ENCODE measurements around the gene QPRT.
A peak's percentile ranks its signal among the peaks of the same experiment; 100 is the strongest.
"Not testable (repeated sequence)": the region's sequence is repeated elsewhere in the genome, so short reads cannot be mapped to it uniquely, and the experiment has no call there.

Gene QPRT

DNA sequence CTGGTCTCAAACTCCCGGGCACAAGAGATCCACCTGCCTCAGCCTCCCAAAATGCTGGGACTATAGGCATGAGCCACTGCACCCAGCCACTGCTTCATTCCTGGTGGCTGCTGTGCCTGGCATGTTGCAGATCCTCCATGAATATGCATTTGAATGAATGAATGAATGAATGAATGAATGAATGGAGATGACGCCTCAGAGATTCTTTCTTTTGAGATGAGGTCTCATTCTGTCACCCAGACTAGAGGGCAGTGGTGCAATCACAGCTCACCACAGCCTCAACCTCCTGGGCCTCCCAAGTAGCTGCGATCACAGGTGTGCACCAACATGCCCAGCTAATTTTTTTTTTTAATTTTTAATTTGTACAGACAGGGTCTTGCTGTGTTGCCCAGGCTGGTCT lies 10.7 kb upstream of the QPRT start:
- TF ChIP-seq ZNF274 (IDR thresholded peaks at IDR 0.05; ENCODE audit: low read depth, low read length), result no peak
- no peak overlapping the region for H3K4me3 ChIP-seq (ENCODE audit: low read length)

DNA sequence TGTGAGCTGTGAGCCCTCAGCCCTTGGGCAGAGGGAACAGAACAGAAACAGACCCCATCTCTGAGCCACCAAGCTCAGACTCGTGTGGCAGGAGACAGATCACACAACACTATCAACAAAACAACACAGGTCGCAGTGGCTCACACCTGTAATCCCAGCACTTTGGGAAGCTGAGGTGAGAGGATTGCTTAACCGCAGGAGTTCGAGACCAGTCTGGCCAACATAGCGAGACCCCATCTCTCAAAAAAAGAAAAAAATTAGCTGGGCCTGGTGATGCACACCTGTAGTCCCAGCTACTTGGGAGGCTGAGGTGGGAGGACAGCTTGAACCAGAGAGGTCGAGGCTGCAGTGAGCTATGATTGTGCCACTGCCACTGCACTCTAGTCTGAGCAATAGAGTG lies 5.5 kb upstream of the QPRT start:
- H3K4me3 ChIP-seq (ENCODE audit: low read length), result no peak overlapping the region
- TF ChIP-seq ZNF274 (IDR thresholded peaks at IDR 0.05; ENCODE audit: low read depth, low read length), result no peak

DNA sequence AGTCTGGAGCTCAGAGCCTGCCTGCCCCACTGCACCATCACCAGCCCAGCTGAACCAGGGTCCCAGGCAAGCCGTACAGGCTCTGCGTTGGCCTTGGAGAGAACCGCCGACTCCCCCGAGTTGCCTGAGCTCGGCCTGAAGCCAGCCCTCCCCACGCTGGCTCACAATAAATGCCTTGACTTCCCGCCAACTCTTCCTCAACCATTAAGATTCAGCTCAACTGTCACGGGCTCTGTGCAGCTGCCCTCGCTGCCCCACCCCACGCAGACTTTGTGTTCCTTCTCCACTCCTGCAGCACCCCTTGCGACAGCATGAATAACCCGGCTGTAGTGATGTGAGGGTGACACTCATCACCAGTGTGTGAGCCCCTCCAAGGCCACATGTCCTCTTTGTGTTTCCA lies 4.8 kb upstream of the QPRT start:
- no peak for TF ChIP-seq ZNF274 (IDR thresholded peaks at IDR 0.05; ENCODE audit: low read depth, low read length)
- no peak overlapping the region for H3K4me3 ChIP-seq (ENCODE audit: low read length)

DNA sequence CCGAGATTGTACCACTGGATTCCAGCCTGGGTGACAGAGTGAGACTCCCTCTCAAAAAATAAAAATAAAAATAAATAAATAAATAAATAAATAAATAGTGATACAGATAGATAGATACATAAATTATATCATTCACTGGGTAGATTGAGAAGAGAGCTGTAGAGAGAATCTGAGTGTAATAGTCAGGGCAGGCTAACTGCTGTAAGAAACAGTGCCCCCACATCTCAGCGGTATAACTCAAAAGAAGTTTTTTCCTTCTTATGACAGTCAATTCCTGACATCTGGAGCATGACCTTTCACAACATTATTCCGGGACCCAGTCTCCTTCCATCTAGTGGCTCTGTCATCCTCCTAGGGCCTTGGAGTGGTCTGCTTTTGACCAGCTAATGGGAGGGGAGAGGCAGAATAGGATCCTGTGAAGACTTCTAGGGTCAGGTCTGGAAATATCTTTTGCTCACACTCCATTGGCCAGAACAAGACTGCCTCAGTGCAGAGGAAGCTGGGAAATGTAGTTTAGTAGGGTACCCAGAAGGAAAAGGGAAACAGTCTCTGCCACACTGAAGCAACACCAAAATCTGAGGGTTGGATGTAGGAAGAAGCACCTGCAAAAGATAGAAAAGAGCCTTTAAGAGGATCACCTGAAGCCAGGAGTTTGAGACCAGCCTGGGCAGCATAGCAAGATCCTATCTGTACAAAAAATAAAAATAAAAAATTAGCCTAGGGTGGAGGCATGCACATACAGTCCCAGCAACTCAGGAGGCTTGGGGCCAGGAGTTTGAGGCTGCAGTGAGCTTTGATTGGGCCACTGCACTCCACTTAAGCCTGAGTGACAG lies 3.0 kb upstream of the QPRT start:
- no peak overlapping the region for H3K4me3 ChIP-seq (ENCODE audit: low read length)
- no peak for TF ChIP-seq ZNF274 (IDR thresholded peaks at IDR 0.05; ENCODE audit: low read depth, low read length)

DNA sequence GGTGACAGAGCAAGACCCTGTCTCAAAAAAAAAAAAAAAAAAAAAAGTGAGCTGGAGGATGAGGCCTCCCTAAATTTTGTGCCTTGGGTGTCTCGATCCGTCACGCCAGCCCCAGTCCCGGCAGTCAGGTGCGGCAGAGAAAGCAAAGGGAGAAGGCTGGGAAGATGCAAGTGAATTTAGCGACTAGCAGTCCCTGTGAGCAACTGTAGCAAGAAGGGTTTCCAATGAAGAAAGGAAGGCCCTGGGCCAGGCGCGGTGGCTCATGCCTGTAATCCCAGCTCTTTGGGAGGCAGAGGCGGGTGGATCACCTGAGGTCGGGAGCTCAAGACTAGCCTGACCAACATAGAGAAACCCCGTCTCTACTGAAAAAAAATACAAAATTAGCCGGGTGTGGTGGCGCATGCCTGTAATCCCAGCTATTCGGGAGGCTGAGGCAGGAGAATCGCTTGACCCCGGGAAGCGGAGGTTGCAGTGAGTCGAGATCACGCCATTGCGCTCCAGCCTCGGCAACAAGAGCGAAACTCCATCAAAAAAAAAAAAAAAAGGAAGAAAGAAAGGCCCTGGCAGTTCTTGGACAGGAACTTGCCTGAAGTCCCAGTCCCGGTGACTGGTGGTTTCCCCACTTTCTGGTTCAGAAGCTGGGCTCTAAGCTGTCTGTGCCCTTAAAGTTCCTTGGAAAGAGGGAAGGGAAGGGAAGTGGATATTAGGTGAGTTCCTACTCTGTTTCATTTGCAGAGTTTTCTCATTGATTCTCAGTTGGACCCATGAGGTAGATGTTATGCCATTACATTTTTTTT lies 1.8 kb upstream of the QPRT start:
- TF ChIP-seq ZNF274 (IDR thresholded peaks at IDR 0.05; ENCODE audit: low read depth, low read length), result no peak

DNA sequence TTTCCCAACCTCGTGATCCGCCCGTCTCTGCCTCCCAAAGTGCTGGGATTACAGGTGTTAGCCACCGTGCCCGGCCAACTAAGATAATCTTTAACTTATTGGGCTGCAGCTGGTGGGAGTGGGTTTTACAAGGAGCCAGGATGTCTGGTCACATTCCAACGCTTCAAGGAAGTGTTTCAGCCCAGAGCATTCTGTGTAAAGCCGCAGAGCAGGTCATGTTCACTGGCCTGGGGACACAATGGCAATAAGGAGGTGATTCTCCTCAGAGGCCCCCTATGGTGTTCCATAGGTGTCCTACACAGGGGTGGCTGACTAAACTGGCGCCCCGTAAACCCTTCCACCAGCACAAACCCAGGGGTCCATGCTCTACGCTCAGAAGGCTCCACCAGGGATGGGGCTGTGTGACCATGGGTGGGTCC lies 1.2 kb downstream of the QPRT start:
- H3K4me3 ChIP-seq (ENCODE audit: low read length), result peak overlapping the region; percentile 58; the same call in 1 of the 2 replicates
- TF ChIP-seq ZNF274 (IDR thresholded peaks at IDR 0.05; ENCODE audit: low read depth, low read length), result no peak

More for the DNA sequence above, 1.8 kb upstream of the QPRT start:
- H3K4me3 ChIP-seq (ENCODE audit: low read length), result no peak overlapping the region

DNA sequence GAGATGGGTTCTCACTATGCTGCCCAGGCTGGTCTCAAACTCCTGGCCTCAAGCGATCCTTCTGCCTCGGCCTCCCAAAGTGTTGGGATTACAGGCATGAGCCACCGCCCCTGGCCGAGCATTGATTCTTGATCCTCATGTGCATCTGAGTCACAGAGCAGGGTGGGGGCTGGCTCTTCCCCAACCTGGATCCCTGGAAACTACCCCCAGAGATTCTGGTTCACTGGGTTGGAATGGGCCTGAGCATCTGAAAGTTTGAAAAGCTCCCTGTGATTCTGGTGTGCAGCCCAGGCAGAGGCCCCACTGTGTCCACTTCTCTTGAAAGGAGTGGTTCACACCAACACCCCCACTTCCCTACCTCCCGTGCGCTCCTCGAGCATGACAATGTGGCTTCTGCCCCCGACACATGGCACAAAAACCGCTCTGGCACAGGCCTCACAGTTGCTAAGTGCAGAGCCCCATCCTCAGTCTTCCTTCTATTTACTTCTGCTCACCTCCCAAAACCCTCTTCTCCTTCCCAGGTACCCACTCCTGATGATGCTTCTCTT lies 4.6 kb downstream of the QPRT start:
- no peak overlapping the region for H3K4me3 ChIP-seq (ENCODE audit: low read length)
- no peak for TF ChIP-seq ZNF274 (IDR thresholded peaks at IDR 0.05; ENCODE audit: low read depth, low read length)

DNA sequence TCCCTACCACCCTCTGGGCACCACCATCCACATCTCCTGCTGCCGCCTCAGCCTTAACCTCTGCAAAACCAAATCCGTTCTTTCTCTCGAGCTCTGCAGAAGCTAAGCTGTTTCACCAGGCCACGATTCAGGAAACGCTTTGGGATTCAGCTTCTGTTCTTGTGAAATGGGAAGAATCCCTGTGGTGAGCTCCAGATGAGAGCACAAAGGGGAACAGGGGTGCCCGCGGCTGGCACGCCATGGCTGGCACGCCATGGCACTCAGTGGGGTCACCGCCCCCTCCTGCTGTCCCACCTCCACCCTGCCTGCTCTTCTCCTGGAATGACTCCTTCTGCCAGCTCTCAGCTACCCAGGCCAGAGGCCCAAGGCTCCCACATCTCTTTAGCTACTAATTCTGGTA lies 5.7 kb downstream of the QPRT start:
- no peak overlapping the region for H3K4me3 ChIP-seq (ENCODE audit: low read length)
- TF ChIP-seq ZNF274 (IDR thresholded peaks at IDR 0.05; ENCODE audit: low read depth, low read length), result no peak

DNA sequence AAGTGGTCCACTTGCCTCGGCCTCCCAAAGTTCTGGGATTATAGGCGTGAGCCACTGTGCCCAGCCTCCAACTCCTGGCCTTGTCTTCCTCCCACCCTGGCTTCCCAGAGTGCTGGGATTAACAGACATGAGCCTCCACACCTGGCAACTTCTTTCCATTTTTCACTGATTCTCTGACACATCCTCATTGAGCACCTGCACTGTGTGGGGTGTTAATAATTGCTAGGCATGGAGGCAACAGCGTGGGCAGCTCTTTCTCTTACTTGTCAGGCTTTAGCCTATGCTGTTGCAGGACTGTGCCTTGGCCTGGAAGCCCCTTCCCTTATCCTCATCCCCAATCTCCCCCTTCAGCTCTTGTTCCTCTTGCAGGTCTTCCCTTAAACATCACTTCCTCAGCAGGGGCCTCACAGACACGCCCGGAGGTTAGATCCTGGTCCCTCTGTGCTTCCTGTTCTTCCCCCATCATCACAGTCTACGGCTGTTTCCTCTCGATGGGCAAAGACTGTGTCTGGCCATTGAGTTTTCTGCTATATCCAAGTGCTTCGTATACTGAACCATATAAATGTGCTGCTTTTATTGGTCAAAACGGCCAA lies 7.9 kb downstream of the QPRT start:
- TF ChIP-seq ZNF274 (IDR thresholded peaks at IDR 0.05; ENCODE audit: low read depth, low read length), result no peak
- H3K4me3 ChIP-seq (ENCODE audit: low read length), result no peak overlapping the region

DNA sequence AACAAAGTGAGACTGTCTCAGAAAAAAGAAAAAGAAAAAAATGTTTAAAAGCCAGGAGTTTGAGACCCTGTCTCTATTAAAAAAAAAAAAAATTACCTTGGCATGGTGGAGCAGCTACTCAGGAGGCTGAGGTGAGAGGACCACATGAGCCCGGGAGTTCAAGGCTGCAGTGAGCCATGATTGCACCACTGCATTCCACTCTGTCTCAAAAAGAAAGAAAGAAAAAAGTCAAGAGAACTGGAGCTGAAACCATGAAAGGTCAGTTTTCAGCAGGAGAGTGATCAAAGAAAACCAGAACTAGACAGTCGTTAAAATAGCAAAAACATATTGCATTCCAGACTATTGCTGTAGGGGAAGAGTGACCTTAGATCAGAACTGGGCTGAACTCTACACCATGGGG lies 8.8 kb downstream of the QPRT start:
- H3K4me3 ChIP-seq (ENCODE audit: low read length), result no peak overlapping the region
- TF ChIP-seq ZNF274 (IDR thresholded peaks at IDR 0.05; ENCODE audit: low read depth, low read length), result no peak

DNA sequence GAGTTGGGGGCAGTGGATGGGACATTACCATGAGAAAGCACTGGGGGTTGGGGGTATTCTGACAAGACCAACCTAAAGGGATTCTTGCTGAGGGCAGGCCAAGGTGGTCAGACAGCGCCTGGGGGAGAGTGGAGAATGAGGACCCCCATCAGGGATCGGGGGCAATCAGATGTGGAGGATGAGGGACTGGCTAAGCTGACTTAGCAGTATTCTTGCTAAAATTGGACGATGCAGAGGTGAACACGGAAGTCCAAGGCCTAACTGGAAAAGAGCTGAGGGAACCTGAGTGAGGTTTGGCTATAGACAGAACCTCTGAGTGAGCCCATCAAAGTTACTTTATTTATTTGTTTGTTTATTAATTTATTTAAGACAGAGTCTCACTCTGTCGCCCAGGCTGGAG lies 9.2 kb downstream of the QPRT start:
- TF ChIP-seq ZNF274 (IDR thresholded peaks at IDR 0.05; ENCODE audit: low read depth, low read length), result no peak
- no peak overlapping the region for H3K4me3 ChIP-seq (ENCODE audit: low read length)

DNA sequence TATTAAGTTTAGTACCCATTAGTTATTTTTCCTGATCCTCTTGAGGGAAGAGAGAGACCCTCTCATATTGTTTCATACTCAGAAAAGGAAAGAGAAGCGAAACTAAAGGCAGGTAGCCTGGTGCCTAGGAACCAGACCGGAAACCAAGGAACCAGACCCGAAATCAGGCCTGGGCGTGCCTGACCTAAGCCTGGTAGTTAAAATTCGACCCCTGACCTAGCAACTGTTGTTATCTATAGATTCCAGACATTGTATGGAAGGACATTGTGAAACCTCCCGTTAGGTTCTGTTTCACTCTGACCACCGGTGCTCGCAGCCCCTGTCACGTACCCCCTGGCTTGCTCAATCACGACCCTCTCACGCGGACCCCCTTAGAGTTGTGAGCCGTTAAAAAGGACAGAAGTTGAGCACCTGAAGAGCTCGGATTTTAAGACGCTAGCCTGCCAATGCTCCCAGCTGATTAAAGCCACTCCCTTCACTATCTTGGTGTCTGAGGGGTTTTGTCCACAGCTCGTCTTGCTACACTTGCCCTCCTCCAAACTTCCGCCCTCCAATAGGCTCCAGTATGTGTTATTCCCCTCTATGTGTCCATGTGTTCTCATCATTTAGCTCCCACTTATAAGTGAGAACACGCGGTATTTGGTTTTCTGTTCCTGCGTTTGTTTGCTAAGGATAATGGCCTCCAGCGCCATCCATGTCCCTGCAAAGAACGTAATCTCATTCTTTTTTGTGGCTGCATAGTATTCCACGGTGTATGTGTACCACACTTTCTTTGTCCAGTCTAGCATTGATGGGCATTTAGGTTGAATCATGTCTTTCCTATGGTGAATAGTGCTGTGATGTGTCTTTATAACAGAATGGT lies 10.7 kb downstream of the QPRT start:
- H3K4me3 ChIP-seq (ENCODE audit: low read length), result not testable (repeated sequence)

DNA sequence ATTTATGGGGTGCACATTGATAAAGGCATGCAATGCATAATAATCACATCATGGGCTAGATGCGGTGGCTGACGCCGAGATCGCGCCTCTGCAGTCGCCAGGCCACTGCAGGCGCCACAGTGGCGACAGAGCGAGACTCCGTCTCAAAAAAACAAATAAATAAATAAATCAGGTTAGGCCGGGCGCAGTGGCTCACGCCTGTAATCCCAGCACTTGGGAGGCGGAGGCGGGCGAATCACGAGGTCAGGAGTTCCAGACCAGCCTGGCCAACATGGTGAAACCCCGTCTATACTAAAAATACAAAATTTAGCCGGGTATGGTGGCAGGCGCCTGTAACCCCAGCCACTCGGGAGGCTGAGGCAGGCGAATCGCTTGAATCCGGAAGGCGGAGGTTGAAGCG lies 13.6 kb downstream of the QPRT start:
- H3K4me3 ChIP-seq (ENCODE audit: low read length), result not testable (repeated sequence)
